ENCODE results near the gene RHOT2. TPM values are rescaled to one million over a fixed set of nuclear protein-coding genes. Genes with fewer than 3 reads are reported as not detected.

Gene RHOT2
- total and polyA plus RNA-seq, 2 of the 8 experiments (the other 6 are each of a cell fraction or from before 2014, with no cell fraction given), result 149 to 194 TPM

- no peak for TF ChIP-seq PHF8 (conservative IDR thresholded peaks at IDR 0.05; ENCODE audit: low read depth, low read length)
- TF ChIP-seq SRF (IDR thresholded peaks at IDR 0.05; ENCODE audit: low read depth, low read length), result no peak
Observed at GRCh38 chr16:627454-628239, 40.3 kb upstream of the RHOT2 start (continued).

Data from H1 (cell line).